ENCODE data around the gene FXYD3. TPM values are rescaled to one million over a fixed set of nuclear protein-coding genes. Genes with fewer than 3 reads are reported as not detected.

Gene FXYD3
- total and polyA plus RNA-seq, 2 of the 13 experiments (the other 11 are each of a cell fraction or from before 2014, with no cell fraction given) = 4.9 TPM; not detected in 1

GRCh38 chr19:35135389-35135909, 19.8 kb downstream of the FXYD3 start (continued):
- TF ChIP-seq ZNF576 (CRISPR knock-in tag; IDR thresholded peaks at IDR 0.05) (no peak), ZNF367 (CRISPR knock-in tag; IDR thresholded peaks at IDR 0.05; ENCODE audit: borderline replicate concordance) (no peak), ZNF816 (CRISPR knock-in tag; IDR thresholded peaks at IDR 0.05; ENCODE audit: borderline replicate concordance) (no peak), NFE2 (CRISPR knock-in tag; IDR thresholded peaks at IDR 0.05) (no peak), PLSCR1 (CRISPR knock-in tag; IDR thresholded peaks at IDR 0.05; ENCODE audit: borderline replicate concordance) (no peak), SOX5 (CRISPR knock-in tag; IDR thresholded peaks at IDR 0.05; ENCODE audit: borderline replicate concordance) (peak; percentile 33; the same call in 1 of the 2 replicates), DNMT1 (CRISPR knock-in tag; IDR thresholded peaks at IDR 0.05) (no peak), KMT2A (CRISPR knock-in tag; IDR thresholded peaks at IDR 0.05) (no peak), SPEN (CRISPR knock-in tag; IDR thresholded peaks at IDR 0.05; ENCODE audit: low read depth) (peak; percentile 54; the same call in 1 of the 2 replicates), TFE3 (CRISPR knock-in tag; IDR thresholded peaks at IDR 0.05) (no peak), ZBED4 (CRISPR knock-in tag; IDR thresholded peaks at IDR 0.05; ENCODE audit: borderline replicate concordance) (0 out of 2 replicates have a peak, but pooled peaks have one; percentile 39), ATAD3A (CRISPR knock-in tag; IDR thresholded peaks at IDR 0.05) (no peak), ZNF841 (CRISPR knock-in tag; IDR thresholded peaks at IDR 0.05; ENCODE audit: borderline replicate concordance) (no peak), XRCC5 (optimal IDR thresholded peaks at IDR 0.05; ENCODE audit: low read length) (peak; percentile 89), ZNF407 (CRISPR knock-in tag; IDR thresholded peaks at IDR 0.05; ENCODE audit: not compliant biosample characterization) (no peak)
